ENCODE data around the gene PSORS1C1.

Gene PSORS1C1

DNA sequence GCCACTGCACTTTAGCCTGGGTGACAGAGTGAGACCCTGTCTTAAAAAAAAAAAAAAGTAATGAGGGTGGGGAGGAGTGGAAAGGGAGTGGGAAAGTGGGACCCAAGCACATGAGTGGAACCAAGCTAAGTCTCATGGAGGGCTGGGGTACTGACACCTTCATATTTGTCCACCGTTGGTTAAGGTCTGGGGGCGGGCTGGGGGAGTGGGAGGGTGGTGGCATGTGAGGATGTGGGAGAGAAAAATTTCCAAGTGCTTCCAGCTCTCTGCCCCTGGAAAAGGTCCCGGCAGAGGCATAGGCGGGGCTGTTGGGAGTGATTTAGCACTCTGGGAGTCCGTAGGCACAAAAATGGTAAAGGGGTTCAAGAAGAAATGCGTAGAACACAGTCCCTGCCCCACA lies 18.2 kb downstream of the PSORS1C1 start:
- H3K4me3 ChIP-seq (replicated peaks in 1 of 2; ENCODE audit: low read depth in 2 of 2, low read length in 2 of 2), result no peak overlapping the region
- no peak for TF ChIP-seq CTCF (IDR thresholded peaks at IDR 0.05; ENCODE audit: low read depth, low read length)
- no peak for DNase-seq (ENCODE audit: low read depth in 2 of 2)

DNA sequence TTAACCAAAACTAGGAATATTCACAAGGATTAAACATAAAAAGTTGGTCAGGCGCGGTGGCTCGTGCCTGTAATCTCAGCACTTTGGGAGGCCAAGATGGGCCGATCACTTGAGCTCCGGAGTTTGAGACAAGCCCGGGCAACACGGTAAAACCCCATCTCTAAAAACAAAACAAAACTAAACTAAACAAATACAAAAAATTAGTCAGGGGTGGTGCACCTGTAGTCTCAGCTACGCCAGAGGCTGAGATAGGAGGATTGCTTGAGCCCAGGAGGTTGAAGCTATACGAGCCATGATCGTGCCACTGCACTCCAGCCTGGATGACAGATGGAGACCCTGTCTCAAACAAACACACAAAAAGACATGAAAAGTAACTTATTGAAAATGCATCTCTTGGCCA lies 21.1 kb downstream of the PSORS1C1 start:
- no peak for DNase-seq (ENCODE audit: low read depth in 2 of 2)
- no peak overlapping the region for H3K4me3 ChIP-seq (replicated peaks in 1 of 2; ENCODE audit: low read depth in 2 of 2, low read length in 2 of 2)
- no peak for TF ChIP-seq CTCF (IDR thresholded peaks at IDR 0.05; ENCODE audit: low read depth, low read length)

DNA sequence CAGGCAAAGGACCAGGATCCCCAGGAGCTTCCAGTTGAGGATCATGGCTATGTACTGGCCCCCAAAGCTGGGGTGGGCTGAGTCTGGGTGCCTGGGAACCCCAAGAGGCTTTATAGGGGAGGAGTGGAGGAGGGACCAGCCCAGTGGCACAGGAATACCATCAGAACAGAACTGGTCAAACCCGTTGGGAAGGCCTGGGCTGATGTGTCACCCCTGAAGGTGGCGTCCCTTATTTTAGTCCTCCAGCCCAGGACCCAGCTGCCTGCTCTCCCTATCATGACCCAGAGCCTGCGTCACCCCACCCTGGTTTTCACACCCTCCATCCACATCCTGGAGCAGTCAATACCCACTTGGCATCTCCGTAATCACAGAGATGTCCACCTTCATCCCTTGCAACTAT lies 24.4 kb downstream of the PSORS1C1 start, which contains the start of gene PSORS1C2:
TSS of gene PSORS1C2 (minus strand) at position 85 of the 400 bp plus-strand sequence. CDS start at position 45, 40 bp downstream.
- DNase-seq (ENCODE audit: low read depth in 2 of 2), result no peak
- no peak for TF ChIP-seq CTCF (IDR thresholded peaks at IDR 0.05; ENCODE audit: low read depth, low read length)
- H3K4me3 ChIP-seq (replicated peaks in 1 of 2; ENCODE audit: low read depth in 2 of 2, low read length in 2 of 2), result no peak within 1 kb of the TSS

GRCh38 chr6:31139599-31139998 lies 25.0 kb downstream of the PSORS1C1 start:
- no peak for TF ChIP-seq CTCF (IDR thresholded peaks at IDR 0.05; ENCODE audit: low read depth, low read length)
- peak in 1 of 2 donors; percentile 76 for DNase-seq (ENCODE audit: low read depth in 2 of 2)
- no peak overlapping the region for H3K4me3 ChIP-seq (replicated peaks in 1 of 2; ENCODE audit: low read depth in 2 of 2, low read length in 2 of 2)

DNA sequence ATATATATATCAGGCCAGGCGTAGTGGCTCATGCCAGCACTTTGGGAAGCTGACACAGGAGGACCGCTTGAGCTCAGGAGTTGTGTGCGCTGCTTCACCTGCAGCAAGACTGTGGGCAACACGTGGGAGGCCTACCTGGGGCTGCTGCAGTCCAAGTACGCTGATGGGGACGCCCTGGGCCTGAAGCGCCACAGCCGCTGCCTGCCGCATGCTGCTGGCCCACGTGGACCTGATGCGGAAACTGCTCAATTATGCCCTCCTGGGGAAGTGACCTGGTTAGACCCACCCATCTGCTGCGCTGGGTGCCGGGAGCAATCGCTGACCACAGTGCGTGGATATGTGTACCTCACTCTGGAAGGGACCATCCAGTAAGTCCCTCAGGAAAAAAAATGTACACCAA lies 26.0 kb downstream of the PSORS1C1 start:
- TF ChIP-seq CTCF (IDR thresholded peaks at IDR 0.05; ENCODE audit: low read depth, low read length), result no peak

DNA sequence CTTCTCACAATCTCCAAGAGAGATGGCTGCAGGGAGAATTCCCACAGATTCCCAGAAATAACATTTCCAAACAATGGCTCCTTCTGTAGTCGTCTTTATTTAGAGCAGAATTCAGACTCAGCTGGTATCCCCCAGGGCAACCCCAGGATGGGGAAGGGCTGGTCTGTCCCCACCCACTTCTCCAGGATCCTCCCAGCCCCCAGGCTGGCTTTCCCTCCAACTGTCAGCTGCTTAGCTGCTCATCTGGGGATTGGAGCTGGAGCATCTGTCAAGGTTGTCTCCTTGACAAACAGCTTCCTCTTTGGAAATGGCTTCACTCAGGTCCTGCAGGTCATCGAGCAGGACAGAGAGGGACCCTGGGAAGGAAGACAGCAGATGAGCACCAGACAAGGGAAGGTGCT lies 27.8 kb downstream of the PSORS1C1 start:
- no peak for TF ChIP-seq CTCF (IDR thresholded peaks at IDR 0.05; ENCODE audit: low read depth, low read length)
- DNase-seq (ENCODE audit: low read depth in 2 of 2), result no peak
- no peak overlapping the region for H3K4me3 ChIP-seq (replicated peaks in 1 of 2; ENCODE audit: low read depth in 2 of 2, low read length in 2 of 2)

More for the DNA sequence above, 26.0 kb downstream of the PSORS1C1 start:
- H3K4me3 ChIP-seq (replicated peaks in 1 of 2; ENCODE audit: low read depth in 2 of 2, low read length in 2 of 2), result no peak overlapping the region
- DNase-seq (ENCODE audit: low read depth in 2 of 2), result no peak

DNA sequence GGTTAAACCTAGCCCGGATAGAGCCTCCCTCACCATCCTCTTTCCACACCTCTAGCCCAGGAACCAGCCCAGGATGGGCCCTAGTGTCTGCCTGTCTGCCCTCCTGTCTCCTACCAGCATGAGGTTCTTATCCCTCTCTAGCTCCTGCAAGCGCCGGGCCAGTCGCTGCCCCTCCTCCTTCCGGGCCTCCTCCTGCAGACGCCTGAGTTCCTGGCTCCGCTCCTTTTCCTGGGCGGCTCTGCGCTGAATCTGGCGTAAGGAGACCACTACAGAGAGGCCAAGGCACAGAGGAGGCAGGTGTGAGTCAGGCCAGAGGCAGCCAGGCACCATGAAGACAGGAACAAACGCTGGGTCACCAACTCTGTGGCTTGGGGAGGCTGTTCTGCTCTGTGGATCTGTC lies 28.5 kb downstream of the PSORS1C1 start:
- no peak overlapping the region for H3K4me3 ChIP-seq (replicated peaks in 1 of 2; ENCODE audit: low read depth in 2 of 2, low read length in 2 of 2)
- DNase-seq (ENCODE audit: low read depth in 2 of 2), result peak; percentile 82 to 92
- no peak for TF ChIP-seq CTCF (IDR thresholded peaks at IDR 0.05; ENCODE audit: low read depth, low read length)

All from cardiac fibroblast (primary cell).